Measurements from ENCODE around the gene CHRNG.

The CHRNG gene

GRCh38 chr2:232551250-232551638 lies 11.8 kb downstream of the CHRNG start:
- ChIA-PET CTCF (no interaction called here), POLR2A (no interaction called here)
- no peak for DNase-seq (ENCODE audit: extremely low spot score)
- TF ChIP-seq CTCF (IDR thresholded peaks at IDR 0.05; ENCODE audit: control extremely low read depth, extremely low read depth, low read depth, missing control alignments): no peak

- POLR2A ChIA-PET: no interaction called here
- no peak for TF ChIP-seq CTCF (IDR thresholded peaks at IDR 0.05; ENCODE audit: control extremely low read depth, extremely low read depth, low read depth, missing control alignments)
- DNase-seq (ENCODE audit: extremely low spot score): no peak
- CTCF ChIA-PET: no interaction called here
Observed at GRCh38 chr2:232551776-232552175, 12.3 kb downstream of the CHRNG start.

- CTCF ChIA-PET: no interaction called here
- DNase-seq (ENCODE audit: extremely low spot score): no peak
- POLR2A ChIA-PET: no interaction called here
- no peak for TF ChIP-seq CTCF (IDR thresholded peaks at IDR 0.05; ENCODE audit: control extremely low read depth, extremely low read depth, low read depth, missing control alignments)
Observed at GRCh38 chr2:232556426-232556825, 16.9 kb downstream of the CHRNG start.

- ChIA-PET CTCF (interaction anchor here (1.3 kb wide), 1 partner anchor 21 kb away, joined by 3 read pairs; no protein-coding TSS in a partner anchor), POLR2A (no interaction called here)
- DNase-seq (ENCODE audit: extremely low spot score): no peak
- TF ChIP-seq CTCF (IDR thresholded peaks at IDR 0.05; ENCODE audit: control extremely low read depth, extremely low read depth, low read depth, missing control alignments): no peak
Observed at GRCh38 chr2:232562515-232563151, 23.1 kb downstream of the CHRNG start.

GRCh38 chr2:232563580-232563979 lies 24.1 kb downstream of the CHRNG start:
- POLR2A ChIA-PET: no interaction called here

GRCh38 chr2:232567721-232568120 lies 28.2 kb downstream of the CHRNG start:
- ChIA-PET POLR2A (interaction anchor here (0.5 kb wide), 2 partner anchors 8 to 88 kb away, joined by 5 to 7 read pairs; no protein-coding TSS in a partner anchor), CTCF (interaction anchor here (1.0 to 2.0 kb wide), 3 partner anchors 10 to 27 kb away, joined by 3 to 5 read pairs (median 4); no protein-coding TSS in a partner anchor)
- DNase-seq (ENCODE audit: extremely low spot score): no peak
- TF ChIP-seq CTCF (IDR thresholded peaks at IDR 0.05; ENCODE audit: control extremely low read depth, extremely low read depth, low read depth, missing control alignments): no peak

More at GRCh38 chr2:232563580-232563979, 24.1 kb downstream of the CHRNG start:
- no peak for DNase-seq (ENCODE audit: extremely low spot score)
- CTCF ChIA-PET: interaction anchor here (1.3 kb wide), 1 partner anchor 20 kb away, joined by 3 read pairs; no protein-coding TSS in a partner anchor
- TF ChIP-seq CTCF (IDR thresholded peaks at IDR 0.05; ENCODE audit: control extremely low read depth, extremely low read depth, low read depth, missing control alignments): no peak

All from GM10248 (cell line).